ENCODE data around the gene TRIM41. TPM values are rescaled to one million over a fixed set of nuclear protein-coding genes. Genes with fewer than 3 reads are reported as not detected.

Gene TRIM41
- total and polyA plus RNA-seq, 2 experiments from 2014 or later = 6.2 to 8.7 TPM

GRCh38 chr5:181199881-181200638 lies 23.0 kb upstream of the TRIM41 start (continued):
- TF ChIP-seq CTCF (conservative IDR thresholded peaks at IDR 0.05; ENCODE audit: low read depth in 2 of 2) (no peak), ZNF114 (CRISPR knock-in tag; IDR thresholded peaks at IDR 0.05) (no peak), EZH2phosphoT487 (IDR thresholded peaks at IDR 0.05; ENCODE audit: unreplicated experiment) (no peak), EZH2 (IDR thresholded peaks at IDR 0.05; ENCODE audit: low read depth, unreplicated experiment) (no peak), ZNF331 (CRISPR knock-in tag; IDR thresholded peaks at IDR 0.05; ENCODE audit: low read depth) (no peak), POLR2AphosphoS5 (IDR thresholded peaks at IDR 0.05; ENCODE audit: low read depth) (no peak), REST (IDR thresholded peaks at IDR 0.05; ENCODE audit: unreplicated experiment) (no peak)

- no peak overlapping the region for H2AFZ ChIP-seq
- 0 out of 2 replicates have a peak overlapping the region, but pooled peaks have one; percentile 26 for H3K4me3 ChIP-seq
- H4K20me1 ChIP-seq (replicated peaks; ENCODE audit: insufficient read depth) = no peaks in the 10 kb centered on the region
- no peak overlapping the region for H3K27ac ChIP-seq (ENCODE audit: low read depth)
- no peak for TF ChIP-seq EZH2phosphoT487 (IDR thresholded peaks at IDR 0.05; ENCODE audit: unreplicated experiment)
- no peak for TF ChIP-seq EZH2 (IDR thresholded peaks at IDR 0.05; ENCODE audit: low read depth, unreplicated experiment)
- TF ChIP-seq ZNF331 (CRISPR knock-in tag; IDR thresholded peaks at IDR 0.05; ENCODE audit: low read depth) = no peak
- TF ChIP-seq POLR2AphosphoS5 (IDR thresholded peaks at IDR 0.05; ENCODE audit: low read depth) = no peak
- TF ChIP-seq ZNF462 (CRISPR knock-in tag; IDR thresholded peaks at IDR 0.05) = no peak
- TF ChIP-seq NANOG (IDR thresholded peaks at IDR 0.05; ENCODE audit: borderline replicate concordance) = no peak
- TF ChIP-seq CREB1 (CRISPR knock-in tag; IDR thresholded peaks at IDR 0.05; ENCODE audit: low read depth) = no peak
- TF ChIP-seq ZNF114 (CRISPR knock-in tag; IDR thresholded peaks at IDR 0.05) = no peak
- TF ChIP-seq JUNB (IDR thresholded peaks at IDR 0.05; ENCODE audit: unreplicated experiment) = no peak
- Mint-ChIP-seq H3K36me3 (ENCODE audit: low read depth) (peaks cover 4% of the 10 kb centered on the region; the same call in 1 of the 3 replicates), H3K9me3 (peaks cover 3% of the 10 kb centered on the region; the same call in 1 of the 3 replicates), H3K27me3 (ENCODE audit: insufficient read depth, low read depth, poor library complexity) (peaks cover 73% of the 10 kb centered on the region), H3K4me1 (peaks cover 49% of the 10 kb centered on the region), H3K27ac (no peak overlapping the region), H3K4me3 (no peak overlapping the region; the same call in 2 of the 3 replicates)
- H3K27me3 ChIP-seq (ENCODE audit: insufficient read depth) = peaks cover 89% of the 10 kb centered on the region
- ATAC-seq (peak; percentile 1; the same call in 1 of the 3 replicates), DNase-seq (ENCODE audit: low spot score) (peak; percentile 57)
- H3K4me1 ChIP-seq (ENCODE audit: insufficient read depth) = peaks cover 46% of the 10 kb centered on the region
- H3K36me3 ChIP-seq (ENCODE audit: insufficient read depth) = no peaks in the 10 kb centered on the region
- H3K9me2 ChIP-seq (ENCODE audit: insufficient read depth) = no peaks in the 10 kb centered on the region
- H3K79me2 ChIP-seq (replicated peaks; ENCODE audit: insufficient read depth) = no peaks in the 10 kb centered on the region
- peaks cover 14% of the 10 kb centered on the region for H3F3A ChIP-seq (replicated peaks; ENCODE audit: low read depth)
- peak overlapping the region; percentile 23; the same call in 1 of the 2 replicates for H3K4me2 ChIP-seq
Observed at GRCh38 chr5:181200816-181201215, 22.3 kb upstream of the TRIM41 start.

Data from GM23338 (cell line).